Ammon's horn (tissue), 1 donor: ENCODE results near the gene DDX17.

Experiments used
- DNase-seq: peaks from one replicate; pipeline ENCODE4 v3.0.0-alpha.2; 2016; ENCODE audit warnings: low spot score

Gene DDX17

GRCh38 chr22:38448945-38449745, 57.0 kb downstream of the DDX17 start:
- DNase-seq = peak; percentile 44

- no peak for DNase-seq
Observed at GRCh38 chr22:38446018-38446601, 60.0 kb downstream of the DDX17 start.

GRCh38 chr22:38444783-38445182, 61.3 kb downstream of the DDX17 start:
- no peak for DNase-seq

- DNase-seq = no peak
Observed at GRCh38 chr22:38443628-38444521, 62.2 kb downstream of the DDX17 start.

GRCh38 chr22:38442967-38443627, 63.0 kb downstream of the DDX17 start:
- no peak for DNase-seq

GRCh38 chr22:38441620-38442287, 64.4 kb downstream of the DDX17 start:
- no peak for DNase-seq

GRCh38 chr22:38440747-38441350, 65.3 kb downstream of the DDX17 start:
- DNase-seq = no peak

- DNase-seq = no peak
Observed at GRCh38 chr22:38437416-38437815, 68.7 kb downstream of the DDX17 start.

- DNase-seq = no peak
Observed at GRCh38 chr22:38436629-38437395, 69.3 kb downstream of the DDX17 start.

GRCh38 chr22:38435965-38436364, 70.1 kb downstream of the DDX17 start:
- no peak for DNase-seq

GRCh38 chr22:38435010-38435409, 71.1 kb downstream of the DDX17 start:
- DNase-seq = no peak

GRCh38 chr22:38433871-38434270, 72.2 kb downstream of the DDX17 start:
- DNase-seq = no peak
